Lower leg skin (tissue), 3 donors: Measurements from ENCODE around the gene CAMK2A.

Experiments used
- CTCF ChIP-seq, 3 donors: fragments of 450-650 bp; IDR thresholded peaks; one replicate each; pipeline ENCODE4 v1.5.1; 2016; ENCODE audit warnings: antibody characterized with exemption in 3 of 3, mild to moderate bottlenecking in 3 of 3, moderate library complexity in 2 of 3
- POLR2A ChIP-seq, 2 donors: fragments of 450-650 bp; IDR thresholded peaks; one replicate each; pipeline ENCODE4 v1.6.1; 2016 to 2017; ENCODE audit warnings: antibody characterized with exemption in 2 of 2, mild to moderate bottlenecking in 1 of 2, moderate library complexity in 1 of 2

GRCh38 chr5:150323819-150324218 lies 34.2 kb upstream of the CAMK2A start:
- no peak for TF ChIP-seq CTCF (IDR thresholded peaks at IDR 0.05)
- no peak for TF ChIP-seq POLR2A (IDR thresholded peaks at IDR 0.05)
